ENCODE measurements around the gene TPRA1. TPM values are rescaled to one million over a fixed set of nuclear protein-coding genes. Genes with fewer than 3 reads are reported as not detected.

Gene TPRA1
- total and polyA plus RNA-seq, 9 of the 15 experiments (the other 6 are each of a cell fraction or from before 2014, with no cell fraction given), result 0.66 to 21.5 (median 11.1) TPM

DNA sequence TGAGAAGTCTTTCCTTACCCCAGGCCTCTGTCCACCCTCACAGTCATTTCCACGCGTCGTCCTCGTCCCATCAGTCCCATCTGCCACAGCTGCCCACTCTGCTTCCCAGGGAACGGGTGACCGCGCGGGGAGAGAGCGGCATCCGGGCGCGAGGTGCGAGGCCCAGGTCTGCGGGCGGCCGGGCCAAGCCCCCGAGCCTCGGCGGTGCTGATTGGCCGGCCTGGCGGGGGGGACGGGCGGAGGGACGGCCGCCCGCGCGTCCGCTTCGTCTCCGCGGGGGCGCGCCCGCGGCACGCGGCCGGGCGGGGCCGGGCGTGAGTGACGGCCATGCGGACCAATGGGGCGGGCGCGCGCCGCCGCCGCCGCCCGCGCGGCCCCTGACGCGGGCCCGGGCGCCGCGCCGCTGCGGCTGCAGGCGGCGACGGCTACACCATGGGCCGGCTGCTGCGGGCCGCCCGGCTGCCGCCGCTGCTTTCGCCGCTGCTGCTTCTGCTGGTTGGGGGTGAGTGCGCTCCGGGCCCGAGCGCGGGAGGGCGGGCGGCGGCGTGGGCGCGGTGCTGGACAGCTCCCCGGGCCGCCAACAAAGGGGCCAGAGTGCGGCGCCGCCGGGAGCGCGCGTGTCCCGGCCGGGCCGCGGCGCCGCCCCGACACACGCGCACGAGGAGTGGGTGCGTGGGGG, 38.4 kb upstream of the TPRA1 start, which contains the start of gene PODXL2 (continued):
- TF ChIP-seq RERE (CRISPR knock-in tag; IDR thresholded peaks at IDR 0.05; ENCODE audit: borderline replicate concordance), result no peak
- no peak for TF ChIP-seq MYNN (IDR thresholded peaks at IDR 0.05)
- no peak for TF ChIP-seq MYNN (CRISPR knock-in tag; IDR thresholded peaks at IDR 0.05)
- no peak for TF ChIP-seq FUS (optimal IDR thresholded peaks at IDR 0.05; ENCODE audit: low read depth, low read length)
- TF ChIP-seq EP400 (IDR thresholded peaks at IDR 0.05), result no peak
- TF ChIP-seq, protein P1, sequence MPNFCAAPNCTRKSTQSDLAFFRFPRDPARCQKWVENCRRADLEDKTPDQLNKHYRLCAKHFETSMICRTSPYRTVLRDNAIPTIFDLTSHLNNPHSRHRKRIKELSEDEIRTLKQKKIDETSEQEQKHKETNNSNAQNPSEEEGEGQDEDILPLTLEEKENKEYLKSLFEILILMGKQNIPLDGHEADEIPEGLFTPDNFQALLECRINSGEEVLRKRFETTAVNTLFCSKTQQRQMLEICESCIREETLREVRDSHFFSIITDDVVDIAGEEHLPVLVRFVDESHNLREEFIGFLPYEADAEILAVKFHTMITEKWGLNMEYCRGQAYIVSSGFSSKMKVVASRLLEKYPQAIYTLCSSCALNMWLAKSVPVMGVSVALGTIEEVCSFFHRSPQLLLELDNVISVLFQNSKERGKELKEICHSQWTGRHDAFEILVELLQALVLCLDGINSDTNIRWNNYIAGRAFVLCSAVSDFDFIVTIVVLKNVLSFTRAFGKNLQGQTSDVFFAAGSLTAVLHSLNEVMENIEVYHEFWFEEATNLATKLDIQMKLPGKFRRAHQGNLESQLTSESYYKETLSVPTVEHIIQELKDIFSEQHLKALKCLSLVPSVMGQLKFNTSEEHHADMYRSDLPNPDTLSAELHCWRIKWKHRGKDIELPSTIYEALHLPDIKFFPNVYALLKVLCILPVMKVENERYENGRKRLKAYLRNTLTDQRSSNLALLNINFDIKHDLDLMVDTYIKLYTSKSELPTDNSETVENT (CRISPR knock-in tag; IDR thresholded peaks at IDR 0.05), result no peak
- no peak for TF ChIP-seq FOXA1 (IDR thresholded peaks at IDR 0.05; ENCODE audit: borderline replicate concordance)
- TF ChIP-seq ZNF75A (CRISPR knock-in tag; IDR thresholded peaks at IDR 0.05), result no peak
- TF ChIP-seq JUNB (CRISPR knock-in tag; conservative IDR thresholded peaks at IDR 0.05), result no peak
- TF ChIP-seq ELF2 (CRISPR knock-in tag; IDR thresholded peaks at IDR 0.05), result no peak
- no peak for TF ChIP-seq MCM2 (IDR thresholded peaks at IDR 0.05; ENCODE audit: low read depth)
- TF ChIP-seq SP2 (IDR thresholded peaks at IDR 0.05; ENCODE audit: extremely low read depth, low read depth, low read length, poor library complexity, severe bottlenecking), result peak; percentile 24
- TF ChIP-seq, protein P2, sequence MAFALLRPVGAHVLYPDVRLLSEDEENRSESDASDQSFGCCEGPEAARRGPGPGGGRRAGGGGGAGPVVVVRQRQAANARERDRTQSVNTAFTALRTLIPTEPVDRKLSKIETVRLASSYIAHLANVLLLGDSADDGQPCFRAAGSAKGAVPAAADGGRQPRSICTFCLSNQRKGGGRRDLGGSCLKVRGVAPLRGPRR (CRISPR knock-in tag; IDR thresholded peaks at IDR 0.05), result no peak
- no peak for TF ChIP-seq HNRNPL (IDR thresholded peaks at IDR 0.05; ENCODE audit: low read depth, low read length)
- TF ChIP-seq, protein P3, sequence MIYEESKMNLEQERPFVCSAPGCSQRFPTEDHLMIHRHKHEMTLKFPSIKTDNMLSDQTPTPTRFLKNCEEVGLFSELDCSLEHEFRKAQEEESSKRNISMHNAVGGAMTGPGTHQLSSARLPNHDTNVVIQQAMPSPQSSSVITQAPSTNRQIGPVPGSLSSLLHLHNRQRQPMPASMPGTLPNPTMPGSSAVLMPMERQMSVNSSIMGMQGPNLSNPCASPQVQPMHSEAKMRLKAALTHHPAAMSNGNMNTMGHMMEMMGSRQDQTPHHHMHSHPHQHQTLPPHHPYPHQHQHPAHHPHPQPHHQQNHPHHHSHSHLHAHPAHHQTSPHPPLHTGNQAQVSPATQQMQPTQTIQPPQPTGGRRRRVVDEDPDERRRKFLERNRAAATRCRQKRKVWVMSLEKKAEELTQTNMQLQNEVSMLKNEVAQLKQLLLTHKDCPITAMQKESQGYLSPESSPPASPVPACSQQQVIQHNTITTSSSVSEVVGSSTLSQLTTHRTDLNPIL (CRISPR knock-in tag; IDR thresholded peaks at IDR 0.05), result no peak
- TF ChIP-seq PHTF2 (CRISPR knock-in tag; IDR thresholded peaks at IDR 0.05), result no peak
- no peak for TF ChIP-seq EGR1 (conservative IDR thresholded peaks at IDR 0.05)
- TF ChIP-seq HDAC1 (IDR thresholded peaks at IDR 0.05), result no peak
- no peak for TF ChIP-seq ZNF785 (CRISPR knock-in tag; IDR thresholded peaks at IDR 0.05)
- no peak for TF ChIP-seq WHSC1 (IDR thresholded peaks at IDR 0.05; ENCODE audit: low read length)
